HG03066 (cell line): Measurements from ENCODE around the gene TM2D3.

Source experiments
- ATAC-seq: cut with Tn5 transposase; IDR thresholded peaks from one replicate; pipeline ENCODE4 v1.9.1; 2021; ENCODE audit warnings: low read depth; ENCODE audit not compliant: unreplicated experiment

Gene TM2D3

DNA sequence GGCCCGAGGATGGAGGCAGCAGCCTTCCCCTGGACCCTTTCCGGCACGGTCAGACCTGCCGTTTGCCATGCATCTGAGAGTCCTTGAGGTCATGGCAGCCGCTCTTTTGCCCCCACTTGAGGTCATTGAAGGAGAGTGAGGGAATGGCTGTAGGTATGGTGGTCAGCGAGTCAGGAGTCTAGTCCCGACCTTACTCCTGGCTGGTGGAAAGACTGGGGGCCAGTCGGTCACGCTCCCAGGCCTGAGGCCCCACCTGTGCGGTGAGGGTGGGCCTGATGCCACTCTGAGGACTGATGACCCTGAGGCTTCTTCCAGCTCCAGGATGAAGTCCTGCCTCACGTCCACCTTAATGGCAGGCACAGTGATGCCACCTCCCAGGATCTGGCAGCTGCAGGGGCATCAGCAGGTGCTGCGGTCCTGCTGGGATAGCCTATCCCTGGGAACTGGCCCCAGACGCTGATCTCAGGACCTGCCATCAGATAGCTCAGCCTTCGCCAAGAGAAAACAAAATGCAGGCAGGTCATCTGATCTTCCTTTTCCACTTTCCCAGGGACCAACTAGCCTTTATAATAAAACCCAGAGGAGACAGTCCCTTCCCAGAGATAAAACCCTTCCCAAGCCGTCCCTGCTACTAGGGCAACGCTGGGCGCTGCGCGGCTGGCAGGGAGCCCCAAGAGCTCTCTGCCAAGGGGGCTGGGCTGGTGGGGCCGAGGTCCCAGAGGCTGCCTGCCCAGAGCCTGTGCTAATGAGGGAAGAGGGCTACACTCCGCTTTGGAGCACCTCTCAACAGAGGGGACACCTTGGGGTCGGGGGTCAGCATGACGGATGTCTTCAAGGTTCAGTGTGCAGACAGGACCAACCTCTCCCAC is 42.2 kb downstream of the TM2D3 start:
- ATAC-seq, result no peak

DNA sequence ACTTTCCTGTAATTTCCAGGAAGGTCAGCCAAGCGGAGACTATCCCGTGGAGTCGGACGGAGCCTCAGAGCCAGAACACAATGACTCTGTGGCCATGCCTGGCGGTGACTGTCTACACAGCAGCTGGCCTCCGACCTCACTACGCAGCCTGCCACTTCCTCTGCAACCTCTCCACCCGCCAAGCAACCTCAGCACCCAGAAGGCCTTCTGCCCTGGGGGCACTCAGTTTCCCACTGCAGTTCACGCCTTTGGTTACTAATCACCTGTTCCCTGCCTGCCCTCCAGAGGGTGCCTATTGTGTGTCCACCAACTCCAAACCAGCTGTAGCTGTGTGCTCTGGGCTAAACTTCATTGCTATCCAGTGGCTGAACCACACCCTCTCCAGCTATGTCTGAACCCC is 44.0 kb downstream of the TM2D3 start:
- no peak for ATAC-seq

DNA sequence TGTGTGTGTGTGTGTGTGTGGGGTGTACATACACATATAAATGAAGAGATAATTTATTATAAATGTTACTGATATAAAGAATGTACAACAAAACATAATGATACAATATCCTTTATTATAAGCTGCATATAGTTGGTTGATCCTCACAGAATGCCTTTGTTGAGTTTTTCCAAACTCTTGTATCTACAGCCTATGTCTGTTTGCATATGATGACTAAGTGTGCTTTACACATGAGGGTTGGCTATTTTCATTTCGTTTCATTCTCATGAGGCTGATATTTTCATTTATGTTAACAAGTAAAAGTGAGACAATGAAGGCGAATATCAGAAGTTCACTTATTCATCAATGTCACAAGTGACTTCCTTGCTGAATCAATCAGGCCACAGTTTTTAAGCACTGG is 45.1 kb downstream of the TM2D3 start:
- ATAC-seq, result no peak

DNA sequence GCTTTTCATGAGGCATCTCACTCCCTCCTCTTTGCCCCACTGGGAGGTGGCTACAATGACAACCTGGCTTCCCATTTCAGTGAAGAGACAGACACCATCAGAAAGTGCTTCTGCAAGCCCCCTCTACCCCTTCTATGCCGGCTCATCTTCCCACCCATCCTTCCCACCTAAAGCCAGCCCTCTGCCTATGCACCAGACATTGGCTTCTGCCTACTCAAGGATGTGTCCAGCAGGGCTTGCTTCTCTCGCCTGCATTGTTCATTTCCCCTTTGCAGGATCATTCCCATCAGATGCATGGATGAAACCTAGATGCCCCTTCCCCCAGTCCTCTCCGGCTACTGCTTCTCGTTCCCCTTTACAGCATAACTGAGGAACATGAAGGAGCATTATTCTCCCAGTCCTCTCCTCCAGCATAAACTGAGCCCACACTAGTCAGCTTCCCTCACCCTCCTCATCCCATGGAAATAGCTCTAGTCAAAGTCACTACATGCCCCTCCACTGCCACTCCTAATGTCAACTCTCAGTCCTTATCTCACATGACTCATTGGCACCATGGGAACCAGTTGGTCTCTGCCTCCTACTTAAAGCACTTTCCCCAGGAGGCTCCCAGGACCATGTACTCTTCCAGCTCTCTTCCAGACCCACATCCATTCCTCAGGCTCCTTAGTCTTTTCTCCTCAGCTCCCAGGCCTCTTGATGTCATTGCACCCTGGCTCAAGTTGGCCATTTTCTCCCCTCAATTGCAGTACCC is 47.9 kb downstream of the TM2D3 start:
- no peak for ATAC-seq

DNA sequence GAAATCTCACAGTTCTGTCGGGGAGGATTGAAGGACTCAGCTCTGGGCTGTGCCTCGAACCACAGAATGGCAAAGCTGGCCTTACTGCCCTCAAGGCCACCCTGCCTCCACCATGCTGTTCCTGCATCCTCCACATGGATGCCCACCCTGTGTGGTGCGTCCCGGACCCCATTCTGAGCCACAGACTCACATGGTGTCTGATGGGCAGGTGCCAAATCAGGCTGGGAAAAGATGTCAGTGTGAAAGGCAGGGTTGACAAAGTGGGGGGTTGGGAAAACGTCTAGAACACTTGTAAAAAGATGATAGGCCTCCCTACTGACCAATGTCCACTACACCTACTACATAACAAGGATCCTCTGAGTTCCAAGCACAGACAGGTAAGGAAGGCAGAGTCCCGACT is 49.4 kb downstream of the TM2D3 start:
- no peak for ATAC-seq

DNA sequence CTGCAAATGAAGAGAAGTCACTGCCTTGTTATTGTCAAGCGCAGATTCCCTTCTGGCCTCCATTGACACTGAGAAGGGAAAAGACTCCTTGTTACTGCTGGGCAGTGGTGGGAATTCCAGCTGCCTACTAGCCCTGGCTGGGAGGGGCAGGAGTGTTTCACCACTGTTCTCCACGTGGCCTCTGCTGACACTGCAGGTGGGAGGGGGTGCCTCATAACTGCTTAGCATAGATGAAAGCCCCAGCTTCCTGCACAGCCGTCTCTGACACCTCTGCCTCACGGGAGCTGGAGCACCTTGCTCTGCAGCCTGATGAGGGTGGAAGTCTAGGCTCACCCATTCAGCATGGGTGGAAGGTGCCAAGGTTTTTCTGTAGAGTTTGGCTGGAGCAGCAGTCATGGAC is 52.1 kb downstream of the TM2D3 start:
- no peak for ATAC-seq

DNA sequence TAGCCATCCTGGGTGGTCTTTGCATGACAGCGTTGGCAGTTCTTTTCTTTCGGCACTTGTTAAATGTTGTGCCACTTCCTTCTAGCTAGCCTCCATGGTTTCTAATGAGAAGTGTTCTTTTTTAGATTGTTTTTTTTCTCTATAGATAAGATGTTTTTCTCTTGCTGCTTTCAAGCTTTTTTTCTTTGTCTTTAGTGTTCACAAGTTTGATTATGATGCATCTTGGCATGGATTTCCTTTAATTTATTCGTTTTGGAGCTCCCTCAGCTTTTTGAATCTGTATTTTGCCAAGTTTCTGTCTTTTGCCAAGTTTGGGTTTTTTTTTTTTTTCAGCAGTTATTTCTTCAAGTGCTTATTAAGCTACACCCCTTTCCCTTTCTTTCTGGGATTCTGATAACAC is 53.1 kb downstream of the TM2D3 start:
- no peak for ATAC-seq

DNA sequence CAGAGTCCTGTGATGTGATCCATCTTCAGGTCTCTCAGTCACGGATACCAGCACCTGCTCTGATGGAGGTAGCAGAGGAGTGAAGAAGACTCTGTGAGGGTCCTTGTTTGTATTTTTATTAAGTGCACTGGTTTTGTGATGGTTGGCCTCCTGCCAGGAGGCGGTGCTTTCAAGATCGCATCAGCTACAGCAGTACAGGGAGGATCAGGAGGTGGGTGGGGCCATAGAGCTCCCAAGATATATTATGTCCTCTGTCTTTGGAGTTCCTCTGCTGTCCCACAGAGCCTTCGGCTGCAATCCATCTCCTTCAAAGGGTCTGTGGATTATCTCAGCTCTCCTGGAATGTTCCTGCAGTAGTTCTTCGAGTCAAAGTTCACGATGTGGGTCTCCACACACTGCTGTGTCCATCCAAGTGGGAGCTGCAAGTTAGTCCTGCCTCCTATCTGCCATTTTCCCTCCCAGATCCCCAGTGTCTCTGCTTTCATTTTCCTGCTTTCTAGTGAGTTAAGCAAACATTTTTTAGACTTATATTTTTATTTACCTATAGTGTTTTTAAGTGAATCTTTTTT is 54.7 kb downstream of the TM2D3 start:
- ATAC-seq, result no peak

DNA sequence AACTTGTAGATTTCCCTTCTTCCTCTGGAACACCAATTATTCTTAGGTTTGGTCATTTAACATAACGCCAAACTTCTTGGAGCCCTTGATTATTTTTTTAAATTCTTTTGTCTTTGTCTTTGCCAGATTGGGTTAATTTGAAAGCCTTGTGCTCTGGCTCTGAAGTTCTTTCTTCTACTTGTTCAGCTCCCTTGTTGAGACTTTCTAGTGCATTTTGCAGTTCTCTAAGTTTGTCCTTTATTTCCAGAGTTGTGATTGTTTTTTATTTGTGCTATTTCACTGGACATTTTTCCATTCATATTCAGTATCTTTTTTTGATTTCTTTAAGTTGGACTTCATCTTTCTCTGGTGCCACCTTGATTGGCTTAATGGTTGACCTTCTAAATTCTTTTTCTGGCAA is 55.5 kb downstream of the TM2D3 start:
- ATAC-seq, result no peak
